Esophagus squamous epithelium (tissue), 5 donors: ENCODE results near the gene MRPL11. TPM values are rescaled to one million over a fixed set of nuclear protein-coding genes. Genes with fewer than 3 reads are reported as not detected.
A peak's percentile ranks its signal among the peaks of the same experiment; 100 is the strongest.
"Not testable (repeated sequence)": the region's sequence is repeated elsewhere in the genome, so short reads cannot be mapped to it uniquely, and the experiment has no call there.

Experiments used
- DNase-seq: peaks from one replicate; lab custom pipeline; 2025; lab: John Stamatoyannopoulos, UW
- H3K27ac ChIP-seq, 4 donors: fragments of 200-600 bp; sonication (generic); one replicate each; pipeline ENCODE4 v1.5.1; 2016 to 2019; ENCODE audit warnings: mild to moderate bottlenecking in 1 of 4
- H3K27me3 ChIP-seq, 4 donors: fragments of 200-600 bp; sonication (generic); 1 replicate in 3 of 4; 2 replicates in 1 of 4; pipeline versions ENCODE4 v1.5.1 to v1.6.0; 2017 to 2021; ENCODE audit warnings: antibody characterized with exemption in 1 of 4
- H3K36me3 ChIP-seq, 3 donors: fragments of 200-600 bp; sonication (generic); one replicate each; pipeline ENCODE4 v1.5.1; 2016 to 2019
- H3K4me1 ChIP-seq, 3 donors: fragments of 200-600 bp; sonication (generic); one replicate each; pipeline ENCODE4 v1.5.1; 2017 to 2019
- H3K4me3 ChIP-seq, 4 donors: fragments of 200-600 bp; sonication (generic); 1 replicate in 3 of 4; 2 replicates in 1 of 4; pipeline ENCODE4 v1.5.1; 2016 to 2019; ENCODE audit warnings: mild to moderate bottlenecking in 2 of 4, moderate library complexity in 1 of 4
- H3K9me3 ChIP-seq, 3 donors: fragments of 200-600 bp; sonication (generic); one replicate each; pipeline ENCODE4 v1.5.1; 2016 to 2019
- POLR2A ChIP-seq, 4 donors: fragments of 450-650 bp; IDR thresholded peaks; one replicate each; pipeline ENCODE4 v1.6.1; 2017; ENCODE audit warnings: antibody characterized with exemption in 4 of 4, mild to moderate bottlenecking in 4 of 4, moderate library complexity in 3 of 4
- WGBS, 2 donors: methylation state at CpG; one replicate each; pipeline ENCODE4 v1.1.5; 2018; 5-methylcytosine and 5-hydroxymethylcytosine counted together
- intact Hi-C: fragments of 100-400 bp; cut with DNase I; formaldehyde crosslinking; loops from one replicate; pipeline ENCODE4 v1.15.0; 2022
- total RNA-seq, 4 donors: library from RNA; depleted of rRNA; stranded (reverse); fragments of >200 nt; gene quantifications; one replicate each; pipeline ENCODE4 v1.1.0, GENCODE V29; 2016
- TF ChIP-seq, protein P1 (sequence below), 6 experiments: fragments of 450-650 bp in 4 of 6; fragments of 200-600 bp in 2 of 6; sonication (generic) in 2 of 6; IDR thresholded peaks; one replicate each; pipeline ENCODE4 v1.5.1; 2016 to 2019; ENCODE audit warnings: antibody characterized with exemption in 6 of 6, mild to moderate bottlenecking in 4 of 6, moderate library complexity in 4 of 6
- donor health status: DM: yes; HTN: yes; CAD: no.

MRPL11 gene
- total RNA-seq, 4 donors from 2014 or later = 39.3 to 66.4 (median 54.2) TPM

DNA sequence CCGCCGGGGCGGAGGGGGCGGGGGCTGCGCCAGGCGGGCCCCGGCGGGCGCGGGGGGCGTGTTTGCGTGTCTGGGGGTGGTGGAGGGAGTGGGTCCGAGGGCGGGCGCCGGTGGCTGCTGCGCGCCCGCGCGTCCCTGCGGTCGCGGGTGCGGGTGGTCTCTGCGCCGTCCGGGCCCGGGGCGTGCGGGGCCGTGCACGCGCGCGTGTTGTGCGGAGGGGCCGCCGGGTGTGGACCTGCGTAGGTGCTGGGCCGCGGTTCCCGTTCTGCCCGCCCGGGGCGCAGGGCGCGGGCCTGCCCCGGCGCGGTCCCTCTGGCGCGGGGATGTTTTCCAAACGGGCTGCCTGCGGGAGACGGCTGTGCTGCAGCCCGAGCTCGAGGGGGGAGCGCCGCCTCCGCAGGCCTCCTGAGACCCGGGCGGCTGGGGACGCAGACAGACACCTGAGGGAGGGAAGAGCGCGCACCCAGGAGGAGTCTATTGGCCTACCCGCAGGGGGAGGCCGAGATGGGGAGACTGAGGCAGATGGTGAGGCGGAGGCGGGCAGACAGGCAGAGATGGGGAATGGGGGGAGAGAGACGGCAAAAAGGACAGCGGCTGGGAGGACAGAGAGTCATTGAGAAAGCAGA, 28.5 kb upstream of the MRPL11 start:
- H3K4me3 ChIP-seq = peak overlapping the region; percentile 52 to 89 (median 70)
- peak overlapping the region; percentile 29 to 94 (median 85) for H3K27ac ChIP-seq
- TF ChIP-seq, protein P1, sequence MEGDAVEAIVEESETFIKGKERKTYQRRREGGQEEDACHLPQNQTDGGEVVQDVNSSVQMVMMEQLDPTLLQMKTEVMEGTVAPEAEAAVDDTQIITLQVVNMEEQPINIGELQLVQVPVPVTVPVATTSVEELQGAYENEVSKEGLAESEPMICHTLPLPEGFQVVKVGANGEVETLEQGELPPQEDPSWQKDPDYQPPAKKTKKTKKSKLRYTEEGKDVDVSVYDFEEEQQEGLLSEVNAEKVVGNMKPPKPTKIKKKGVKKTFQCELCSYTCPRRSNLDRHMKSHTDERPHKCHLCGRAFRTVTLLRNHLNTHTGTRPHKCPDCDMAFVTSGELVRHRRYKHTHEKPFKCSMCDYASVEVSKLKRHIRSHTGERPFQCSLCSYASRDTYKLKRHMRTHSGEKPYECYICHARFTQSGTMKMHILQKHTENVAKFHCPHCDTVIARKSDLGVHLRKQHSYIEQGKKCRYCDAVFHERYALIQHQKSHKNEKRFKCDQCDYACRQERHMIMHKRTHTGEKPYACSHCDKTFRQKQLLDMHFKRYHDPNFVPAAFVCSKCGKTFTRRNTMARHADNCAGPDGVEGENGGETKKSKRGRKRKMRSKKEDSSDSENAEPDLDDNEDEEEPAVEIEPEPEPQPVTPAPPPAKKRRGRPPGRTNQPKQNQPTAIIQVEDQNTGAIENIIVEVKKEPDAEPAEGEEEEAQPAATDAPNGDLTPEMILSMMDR (IDR thresholded peaks at IDR 0.05) = peak in 4 of 6 experiments; percentile 22 to 67 (median 54)
- no peak for TF ChIP-seq POLR2A (IDR thresholded peaks at IDR 0.05)
- H3K9me3 ChIP-seq = no peaks in the 10 kb centered on the region
- H3K27me3 ChIP-seq = no peaks in the 10 kb centered on the region
- peaks cover 13 to 28% (median 15%) of the 10 kb centered on the region in 3 donors for H3K4me1 ChIP-seq
- 3 to 14% methylated on average over 7 of the region's 72 CpGs for WGBS, 2 donors
- H3K36me3 ChIP-seq = peaks cover 0 to 22% (median 0%) of the 10 kb centered on the region in 3 donors
- DNase-seq = no peak
- intact Hi-C loops = no loop called here

DNA sequence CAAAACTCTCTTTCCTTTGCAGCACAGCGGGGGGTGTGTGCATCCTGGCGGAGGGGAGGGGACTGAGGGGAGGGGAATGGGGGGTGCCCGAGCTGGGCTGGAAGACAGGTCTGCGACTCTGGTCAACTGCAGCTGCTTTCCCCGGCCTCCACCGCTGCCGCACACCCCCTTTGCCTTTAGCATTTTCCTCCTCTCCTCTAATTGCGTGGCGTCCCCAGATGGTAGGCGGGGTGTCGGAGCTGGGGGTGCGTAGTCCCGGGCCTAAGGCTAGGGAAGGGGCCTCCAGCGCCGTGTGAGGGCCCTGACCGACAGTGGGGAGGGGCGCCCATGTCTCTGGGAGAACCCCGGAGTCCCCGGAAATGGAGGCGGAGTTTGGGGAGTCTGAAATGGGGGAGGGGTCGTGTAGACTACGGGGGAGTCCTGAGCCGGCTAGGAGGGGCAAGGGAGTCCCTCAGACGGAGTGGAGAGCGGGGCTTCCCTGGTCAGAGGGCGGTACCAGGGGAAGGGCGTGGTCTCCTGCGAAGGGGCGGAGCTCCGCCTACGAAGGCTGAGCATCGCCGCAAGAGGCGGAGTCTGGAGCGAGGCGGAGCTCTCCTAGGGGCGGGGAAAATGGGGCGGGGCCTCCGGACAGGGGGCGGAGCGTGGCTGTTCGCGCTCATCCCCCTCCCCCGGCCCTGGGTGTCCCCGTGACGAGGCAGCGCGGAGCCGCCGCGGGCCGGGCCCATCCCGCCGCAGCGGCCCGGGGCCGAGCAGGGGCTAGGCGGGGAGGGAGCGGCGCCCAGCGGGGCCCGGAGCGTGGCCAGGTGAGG, 27.8 kb upstream of the MRPL11 start, which contains the start of gene PELI3:
Gene PELI3 (plus strand): TSS at position 681 of the 809 bp plus-strand sequence. CDS start 1,224 bp downstream, outside the sequence.
- peak within 1 kb of the TSS; percentile 52 to 89 (median 70) for H3K4me3 ChIP-seq
- intact Hi-C loops = no loop called here
- H3K27ac ChIP-seq = peak within 1 kb of the TSS; percentile 77 to 94 (median 85)
- H3K27me3 ChIP-seq = no peaks in the 10 kb centered on the region
- H3K36me3 ChIP-seq = peaks cover 0 to 15% (median 0%) of the 10 kb centered on the region in 3 donors
- H3K9me3 ChIP-seq = no peaks in the 10 kb centered on the region
- peaks cover 13 to 28% (median 15%) of the 10 kb centered on the region in 3 donors for H3K4me1 ChIP-seq
- WGBS, 2 donors = 0 to 5% methylated on average over 3 to 6 of the region's 63 CpGs
- no peak for DNase-seq
- TF ChIP-seq POLR2A (IDR thresholded peaks at IDR 0.05) = peak in 1 of 4 donors; percentile 46
- TF ChIP-seq, protein P1 (IDR thresholded peaks at IDR 0.05) = no peak

DNA sequence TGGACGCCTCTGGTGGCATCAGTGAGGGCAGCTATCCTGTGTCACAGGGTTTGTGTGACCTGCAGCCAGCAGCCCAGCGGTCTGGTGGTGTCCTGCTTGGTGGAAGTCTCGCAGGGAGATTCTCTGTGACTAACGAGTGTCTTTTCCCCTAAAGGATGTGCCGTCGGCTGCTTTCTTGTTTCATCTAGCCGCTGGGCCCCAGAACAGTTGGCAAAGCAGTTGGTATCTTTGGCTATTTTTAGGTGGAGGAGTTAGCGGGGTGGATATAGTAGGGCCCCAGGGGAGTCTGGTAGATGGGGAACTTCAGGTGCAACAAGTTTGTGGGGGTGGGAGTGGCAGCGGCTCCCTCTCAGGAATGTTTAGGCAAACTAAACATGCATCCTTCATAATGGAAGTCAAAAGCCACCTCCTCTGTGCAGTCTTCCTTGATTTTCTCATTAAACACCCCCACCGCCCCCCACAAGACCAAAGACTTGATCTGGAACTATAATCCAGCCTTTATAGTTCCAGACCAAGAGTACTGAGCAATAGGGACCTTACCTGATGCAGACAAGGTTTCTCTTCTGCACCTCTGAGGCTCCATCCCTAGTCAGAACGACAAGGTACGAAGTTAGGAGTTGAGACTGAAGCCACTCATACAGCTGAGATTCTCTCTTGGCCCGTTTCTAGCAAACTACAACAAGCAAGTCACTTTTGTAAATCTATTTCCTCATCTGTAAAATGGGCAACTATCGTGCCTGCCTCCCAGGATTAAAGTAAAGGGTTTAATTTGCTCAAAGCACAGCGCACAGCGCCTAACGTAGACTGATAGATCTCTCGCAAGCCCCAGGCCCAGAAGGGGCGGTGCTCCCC, 27.0 kb upstream of the MRPL11 start:
- peak overlapping the region; percentile 77 to 94 (median 85) for H3K27ac ChIP-seq
- H3K4me3 ChIP-seq = peak overlapping the region; percentile 52 to 89 (median 70)
- intact Hi-C loops = no loop called here
- DNase-seq = no peak
- H3K4me1 ChIP-seq = peaks cover 13 to 28% (median 15%) of the 10 kb centered on the region in 3 donors
- TF ChIP-seq POLR2A (IDR thresholded peaks at IDR 0.05) = no peak
- TF ChIP-seq, protein P1 (IDR thresholded peaks at IDR 0.05) = no peak
- no peaks in the 10 kb centered on the region for H3K27me3 ChIP-seq
- WGBS, 2 donors = 52 to 62% methylated on average over 4 to 10 of the region's 19 CpGs
- H3K36me3 ChIP-seq = peaks cover 0 to 6% (median 0%) of the 10 kb centered on the region in 3 donors
- peaks cover 0 to 3% (median 0%) of the 10 kb centered on the region in 3 donors for H3K9me3 ChIP-seq

DNA sequence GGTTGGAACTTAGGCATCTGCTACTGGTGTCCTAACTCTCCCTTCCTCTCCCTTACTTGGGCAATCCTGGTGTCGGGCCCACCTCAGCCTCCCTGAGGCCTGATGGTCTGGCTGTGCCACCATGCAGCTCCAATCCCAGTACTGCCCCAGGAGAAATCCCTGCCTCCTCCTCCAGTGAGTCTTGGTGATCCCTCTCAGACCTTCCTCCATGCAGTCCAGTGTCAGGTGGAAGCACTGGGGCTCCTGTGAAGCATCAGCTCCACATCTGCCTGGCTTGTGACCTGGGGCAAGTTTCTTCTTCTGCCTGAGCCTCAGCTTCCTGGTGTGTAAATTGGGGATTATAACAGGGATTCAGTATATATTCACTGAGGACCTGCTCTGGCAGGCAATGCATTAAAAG, 26.3 kb upstream of the MRPL11 start:
- intact Hi-C loops = no loop called here
- Histone ChIP-seq H3K9me3 (peaks cover 0 to 3% (median 0%) of the 10 kb centered on the region in 3 donors), H3K36me3 (peaks cover 0 to 5% (median 0%) of the 10 kb centered on the region in 3 donors), H3K27me3 (no peaks in the 10 kb centered on the region), H3K27ac (no peak overlapping the region), H3K4me1 (peaks cover 13 to 28% (median 15%) of the 10 kb centered on the region in 3 donors), H3K4me3 (no peak overlapping the region)
- no peak for TF ChIP-seq POLR2A (IDR thresholded peaks at IDR 0.05)
- TF ChIP-seq, protein P1 (IDR thresholded peaks at IDR 0.05) = no peak
- no peak for DNase-seq
- WGBS, 2 donors = 75 to 88% methylated on average over 1 of the region's 1 CpG

DNA sequence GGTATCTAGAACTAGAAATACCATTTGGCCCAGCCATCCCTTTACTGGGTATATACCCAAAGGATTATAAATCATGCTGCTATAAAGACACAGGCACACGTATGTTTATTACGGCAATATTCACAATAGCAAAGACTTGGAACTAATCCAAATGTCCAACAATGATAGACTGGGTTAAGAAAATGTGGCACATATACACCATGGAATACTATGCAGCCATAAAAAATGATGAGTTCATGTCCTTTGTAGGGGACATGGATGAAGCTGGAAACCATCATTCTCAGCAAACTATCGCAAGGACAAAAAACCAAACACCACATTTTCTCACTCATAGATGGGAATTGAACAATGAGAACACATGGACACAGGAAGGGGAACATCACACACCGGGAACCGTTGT, 25.5 kb upstream of the MRPL11 start:
- intact Hi-C loops, DNase-seq: not testable (repeated sequence)
- 92 to 93% methylated on average over 5 of the region's 5 CpGs for WGBS, 2 donors

More for the DNA sequence above, 25.5 kb upstream of the MRPL11 start:
- not testable (repeated sequence) for H3K27me3 ChIP-seq, H3K27ac ChIP-seq, H3K9me3 ChIP-seq, H3K36me3 ChIP-seq, H3K4me3 ChIP-seq
- H3K4me1 ChIP-seq = peaks cover 13 to 28% (median 15%) of the 10 kb centered on the region in 3 donors
